GM12892 (cell line): ENCODE results near the gene GALNT9.

Source experiments
- DNase-seq: peaks from one replicate; pipeline ENCODE4 v3.0.0; 2011; ENCODE audit not compliant: insufficient read length
- FAIRE-seq: peaks from 2 replicates; lab custom pipeline; 2011; peaks lifted over from hg19 to GRCh38; lab: Jason Lieb, UNC
- POLR2A ChIP-seq: IDR thresholded peaks from 2 replicates; pipeline ENCODE4 v1.6.1; 2011; ENCODE audit warnings: low read depth, low read length, control low read depth
- POLR2AphosphoS5 ChIP-seq: IDR thresholded peaks from 2 replicates; pipeline ENCODE4 v1.6.1; 2011; ENCODE audit warnings: low read depth, low read length, control low read depth
- TAF1 ChIP-seq: IDR thresholded peaks from 2 replicates; pipeline ENCODE4 v1.6.1; 2011; ENCODE audit warnings: low read depth, mild to moderate bottlenecking, control low read depth, low read length, borderline replicate concordance

Gene GALNT9

GRCh38 chr12:132264086-132265010 is 65.0 kb downstream of the GALNT9 start:
- FAIRE-seq (no peak), DNase-seq (no peak)
- TF ChIP-seq TAF1 (no peak), POLR2AphosphoS5 (no peak), POLR2A (no peak)

GRCh38 chr12:132263451-132264049 is 65.8 kb downstream of the GALNT9 start:
- FAIRE-seq: no peak
- no peak for DNase-seq

GRCh38 chr12:132263061-132263360 is 66.4 kb downstream of the GALNT9 start:
- FAIRE-seq: no peak
- DNase-seq: no peak
- no peak for TF ChIP-seq POLR2AphosphoS5
- no peak for TF ChIP-seq POLR2A
- no peak for TF ChIP-seq TAF1

More at GRCh38 chr12:132263451-132264049, 65.8 kb downstream of the GALNT9 start:
- TF ChIP-seq TAF1 (no peak), POLR2AphosphoS5 (no peak), POLR2A (no peak)

- FAIRE-seq (no peak), DNase-seq (no peak)
- no peak for TF ChIP-seq POLR2AphosphoS5
- no peak for TF ChIP-seq TAF1
- TF ChIP-seq POLR2A: no peak
Observed at GRCh38 chr12:132262256-132263060, 66.9 kb downstream of the GALNT9 start.

GRCh38 chr12:132261328-132262138 is 67.9 kb downstream of the GALNT9 start:
- no peak for TF ChIP-seq POLR2A
- no peak for TF ChIP-seq TAF1
- no peak for TF ChIP-seq POLR2AphosphoS5

GRCh38 chr12:132260721-132261120 is 68.7 kb downstream of the GALNT9 start:
- TF ChIP-seq POLR2A (no peak), TAF1 (no peak), POLR2AphosphoS5 (no peak)
- DNase-seq (no peak), FAIRE-seq (no peak)

More at GRCh38 chr12:132261328-132262138, 67.9 kb downstream of the GALNT9 start:
- DNase-seq (no peak), FAIRE-seq (no peak)

- TF ChIP-seq POLR2A: no peak
- no peak for TF ChIP-seq TAF1
- no peak for FAIRE-seq
- no peak for DNase-seq
Observed at GRCh38 chr12:132259872-132260695, 69.3 kb downstream of the GALNT9 start.

- no peak for FAIRE-seq
- TF ChIP-seq POLR2AphosphoS5 (no peak), TAF1 (no peak), POLR2A (no peak)
Observed at GRCh38 chr12:132259364-132259871, 70.0 kb downstream of the GALNT9 start.

GRCh38 chr12:132258543-132258942 is 70.8 kb downstream of the GALNT9 start:
- TF ChIP-seq POLR2AphosphoS5: no peak
- TF ChIP-seq POLR2A: no peak
- TF ChIP-seq TAF1: no peak
- no peak for DNase-seq
- FAIRE-seq: no peak

More at GRCh38 chr12:132259364-132259871, 70.0 kb downstream of the GALNT9 start:
- DNase-seq: no peak

- FAIRE-seq (no peak), DNase-seq (no peak)
- TF ChIP-seq TAF1: no peak
- no peak for TF ChIP-seq POLR2A
- no peak for TF ChIP-seq POLR2AphosphoS5
Observed at GRCh38 chr12:132257955-132258490, 71.4 kb downstream of the GALNT9 start.
